Hypothalamus (tissue), 51 donors: ENCODE measurements around the gene PALLD.
A peak's percentile ranks its signal among the peaks of the same experiment; 100 is the strongest.
"Not testable (repeated sequence)": the region's sequence is repeated elsewhere in the genome, so short reads cannot be mapped to it uniquely, and the experiment has no call there.

Experiments
- DNase-seq, 51 donors: peaks; one replicate each; lab custom pipeline; 2025; lab: John Stamatoyannopoulos, UW

The PALLD gene

GRCh38 chr4:168719725-168720124 is 222.9 kb downstream of the PALLD start:
- no peak for DNase-seq

DNA sequence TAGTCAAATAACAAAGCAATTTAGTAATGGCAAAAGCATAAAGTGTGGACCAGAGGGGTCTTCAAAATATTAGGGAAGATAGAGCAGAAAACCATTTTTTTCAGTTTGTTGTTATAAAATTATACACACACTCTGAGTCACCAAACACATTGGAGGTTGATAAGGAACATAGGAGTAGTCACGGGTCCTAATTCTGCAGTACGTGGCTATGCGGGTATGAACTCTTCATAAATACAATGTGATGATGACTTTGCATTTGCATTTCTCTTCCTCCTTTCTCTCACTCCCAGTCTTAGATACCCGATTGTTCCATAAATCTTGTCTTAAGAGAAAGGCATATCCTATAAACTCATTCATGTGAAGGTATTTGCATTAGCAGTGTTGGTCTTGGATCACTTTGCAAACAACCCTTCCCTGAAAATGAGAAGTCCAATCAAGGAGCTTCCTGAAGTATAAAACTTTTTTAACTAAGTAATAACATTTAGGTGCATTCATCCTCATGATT is 223.6 kb downstream of the PALLD start:
- no peak for DNase-seq

GRCh38 chr4:168722391-168722790 is 225.5 kb downstream of the PALLD start:
- DNase-seq, result no peak

DNA sequence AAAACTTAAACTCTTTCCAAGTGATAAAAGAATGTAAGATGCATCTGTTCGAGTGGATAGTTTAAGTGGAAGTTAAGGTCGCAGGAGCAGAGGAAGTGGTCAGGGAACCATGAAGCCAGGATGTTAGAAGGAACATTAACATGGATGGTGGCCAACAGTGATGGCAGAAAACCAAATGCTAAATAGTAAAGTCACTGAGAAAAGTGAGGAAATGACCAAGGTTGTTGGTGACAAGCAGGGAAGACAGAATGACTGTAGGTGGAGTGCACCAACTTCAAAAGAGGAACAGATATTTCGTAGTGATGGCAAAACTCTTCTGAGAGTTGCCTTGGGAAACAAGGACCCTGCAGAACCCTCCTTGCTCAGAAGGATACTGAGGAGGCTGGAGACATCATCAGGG is 226.2 kb downstream of the PALLD start:
- no peak for DNase-seq

- no peak for DNase-seq
Observed at GRCh38 chr4:168723569-168723968, 226.7 kb downstream of the PALLD start.

- no peak for DNase-seq
Observed at GRCh38 chr4:168724243-168724642, 227.4 kb downstream of the PALLD start.

- DNase-seq, result no peak
Observed at GRCh38 chr4:168724686-168725411, 228.0 kb downstream of the PALLD start.

GRCh38 chr4:168725930-168726329 is 229.1 kb downstream of the PALLD start:
- no peak for DNase-seq

GRCh38 chr4:168727181-168727580 is 230.3 kb downstream of the PALLD start:
- DNase-seq, result not testable (repeated sequence)

GRCh38 chr4:168731006-168731636 is 234.3 kb downstream of the PALLD start:
- no peak for DNase-seq

DNA sequence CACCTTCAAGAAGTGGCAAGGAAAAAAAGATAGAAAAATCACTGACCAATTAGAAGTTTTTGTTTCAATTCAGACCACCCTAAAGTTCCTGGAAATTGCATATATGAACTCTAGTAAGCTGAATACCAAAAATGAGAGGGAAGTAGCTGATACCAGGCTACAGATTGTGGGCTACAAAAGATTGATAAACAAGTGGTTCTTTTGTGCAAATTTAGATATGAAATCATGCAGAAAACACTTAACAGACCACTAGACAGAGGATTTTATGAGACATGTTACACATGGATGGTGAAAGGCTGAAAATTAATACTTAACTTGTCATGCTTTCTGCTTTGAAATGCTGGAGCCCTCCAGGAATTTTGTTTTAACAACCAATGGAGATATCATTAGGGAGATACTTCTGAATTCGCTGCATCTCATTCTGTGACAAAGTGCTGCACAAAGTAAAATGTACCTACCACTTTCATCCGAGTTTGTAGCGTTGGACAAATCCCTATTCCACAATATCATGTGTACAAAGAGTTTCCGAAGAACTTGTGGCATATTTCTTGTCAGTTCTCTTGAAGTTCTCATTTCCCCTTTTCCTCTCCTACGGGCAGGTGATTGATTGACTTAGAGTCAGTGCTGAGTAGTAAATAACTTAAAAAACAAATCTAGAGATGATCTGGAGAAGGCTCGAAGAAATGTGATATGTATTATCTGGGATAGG is 235.0 kb downstream of the PALLD start:
- DNase-seq, result no peak

- DNase-seq, result no peak
Observed at GRCh38 chr4:168732714-168733113, 235.9 kb downstream of the PALLD start.

DNA sequence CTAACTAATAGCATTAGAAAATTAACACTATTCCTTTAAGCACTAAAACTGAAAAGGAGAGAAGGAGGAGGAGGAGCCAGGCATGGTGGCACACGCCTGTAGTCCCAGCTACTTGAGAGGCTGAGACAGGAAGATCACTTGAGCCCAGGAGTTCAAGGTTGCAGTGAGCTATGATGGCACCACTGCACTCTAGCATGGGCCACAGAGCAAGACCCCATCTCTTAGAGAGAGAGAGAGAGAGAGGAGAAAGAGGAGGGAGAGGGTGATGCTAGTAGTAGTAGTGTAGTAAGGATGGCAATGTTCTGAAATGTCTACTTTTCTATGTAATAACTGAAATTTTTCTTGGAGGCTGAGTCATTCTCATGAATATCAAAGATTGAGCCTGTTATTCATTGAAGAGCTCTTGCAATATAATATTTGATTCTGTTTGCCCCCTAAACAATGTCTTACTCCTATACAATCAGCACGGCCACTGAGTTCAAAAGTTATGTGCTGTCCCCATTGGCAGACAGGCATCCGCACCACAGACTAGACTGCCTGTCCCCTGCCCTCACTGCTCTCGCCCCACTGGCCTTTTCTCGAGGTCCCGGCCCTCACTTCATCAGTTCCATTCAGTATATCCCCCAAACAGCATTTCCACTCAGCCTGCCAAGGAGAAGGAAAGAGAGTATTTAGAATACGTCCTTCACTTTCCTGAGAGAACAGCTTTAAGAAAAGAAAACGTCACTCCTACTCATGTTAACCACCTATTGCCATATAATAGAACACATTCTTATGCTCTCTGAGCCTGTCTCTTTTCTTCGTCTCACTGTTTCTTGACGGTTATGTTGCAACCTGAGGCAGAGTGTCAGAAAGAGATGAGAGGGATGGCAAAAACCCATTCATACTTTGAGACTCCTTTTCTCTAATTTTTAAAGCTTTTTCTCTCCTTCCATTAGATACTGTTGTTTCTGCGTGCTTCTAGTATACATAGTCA is 238.1 kb downstream of the PALLD start:
- DNase-seq, result no peak

DNA sequence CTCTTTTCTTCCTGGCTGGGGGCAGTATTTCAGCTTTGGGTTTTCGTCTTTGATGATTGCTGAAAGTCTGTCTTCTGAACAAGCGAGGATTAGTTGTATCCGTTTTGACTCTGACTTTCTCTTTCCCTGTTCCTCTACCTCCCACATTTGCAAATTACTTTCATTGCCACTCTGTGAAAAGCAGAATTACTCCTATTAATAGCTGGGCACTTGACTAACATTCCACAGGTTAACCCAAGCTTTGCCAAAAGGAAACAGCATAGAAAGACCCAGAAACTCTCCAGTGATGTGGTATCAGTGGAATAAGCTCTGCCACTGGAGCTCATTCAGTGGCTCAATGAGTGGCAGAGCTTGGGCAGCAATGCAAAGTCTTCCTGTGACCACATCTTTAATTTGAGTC is 238.9 kb downstream of the PALLD start:
- DNase-seq, result peak in 1 of 51 donors; percentile 15

GRCh38 chr4:168736860-168737805 is 240.3 kb downstream of the PALLD start:
- DNase-seq, result no peak

GRCh38 chr4:168737806-168738172 is 240.9 kb downstream of the PALLD start:
- DNase-seq, result no peak

DNA sequence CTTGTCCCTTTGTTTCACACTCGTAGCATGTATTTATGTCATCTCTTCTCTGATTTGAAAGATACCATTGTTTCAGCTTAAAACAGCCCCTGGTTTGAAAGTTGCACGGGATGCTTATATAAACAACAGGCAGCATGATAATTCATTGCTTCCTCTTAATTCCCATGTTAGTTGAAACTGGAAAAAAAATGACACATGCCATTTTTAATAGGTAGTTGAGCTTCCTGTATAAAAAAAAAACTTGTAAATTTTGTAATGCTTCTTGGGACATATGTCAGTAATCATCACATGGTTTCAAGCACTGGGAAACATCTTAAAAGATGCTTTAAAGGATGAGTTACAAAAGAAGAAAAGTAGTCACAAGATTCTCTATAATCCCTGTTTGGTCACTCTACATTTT is 243.0 kb downstream of the PALLD start:
- DNase-seq, result no peak

- DNase-seq, result no peak
Observed at GRCh38 chr4:168740691-168741090, 243.8 kb downstream of the PALLD start.
